ENCODE data around the gene TGDS. TPM values are rescaled to one million over a fixed set of nuclear protein-coding genes. Genes with fewer than 3 reads are reported as not detected.

TGDS gene
- total RNA-seq, 3 donors from 2014 or later (not counting 1 experiment from before 2014, with no cell fraction given), result 6.9 to 9.0 (median 7.7) TPM

DNA sequence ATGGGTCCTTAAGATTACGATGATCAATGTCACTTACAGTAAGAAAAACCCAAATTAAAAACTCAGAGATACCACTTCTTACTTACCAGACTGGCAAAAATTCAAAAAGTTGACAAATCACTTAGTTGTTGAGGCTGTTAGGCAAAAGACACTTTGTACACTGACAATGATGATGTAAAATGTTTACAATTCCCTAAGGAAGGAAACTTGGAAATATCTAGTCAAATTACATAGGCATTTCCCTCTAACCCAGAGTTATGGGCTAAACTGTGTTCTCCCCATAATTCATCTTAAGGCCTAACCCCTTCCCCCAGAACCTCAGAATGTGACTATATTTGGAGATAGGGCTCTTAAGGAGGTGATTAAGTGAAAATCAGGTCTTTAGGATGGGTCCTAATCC is 12.0 kb downstream of the TGDS start:
- Mint-ChIP-seq H3K4me3 (no peak overlapping the region), H3K27me3 (ENCODE audit: low read depth in 2 of 2) (no peaks in the 10 kb centered on the region), H3K36me3 (peaks cover 25% of the 10 kb centered on the region), H3K9me3 (no peaks in the 10 kb centered on the region), H3K27ac (no peak overlapping the region), H3K4me1 (peaks cover 7 to 13% of the 10 kb centered on the region in 2 donors)
- no peak for DNase-seq
- TF ChIP-seq, protein P1, sequence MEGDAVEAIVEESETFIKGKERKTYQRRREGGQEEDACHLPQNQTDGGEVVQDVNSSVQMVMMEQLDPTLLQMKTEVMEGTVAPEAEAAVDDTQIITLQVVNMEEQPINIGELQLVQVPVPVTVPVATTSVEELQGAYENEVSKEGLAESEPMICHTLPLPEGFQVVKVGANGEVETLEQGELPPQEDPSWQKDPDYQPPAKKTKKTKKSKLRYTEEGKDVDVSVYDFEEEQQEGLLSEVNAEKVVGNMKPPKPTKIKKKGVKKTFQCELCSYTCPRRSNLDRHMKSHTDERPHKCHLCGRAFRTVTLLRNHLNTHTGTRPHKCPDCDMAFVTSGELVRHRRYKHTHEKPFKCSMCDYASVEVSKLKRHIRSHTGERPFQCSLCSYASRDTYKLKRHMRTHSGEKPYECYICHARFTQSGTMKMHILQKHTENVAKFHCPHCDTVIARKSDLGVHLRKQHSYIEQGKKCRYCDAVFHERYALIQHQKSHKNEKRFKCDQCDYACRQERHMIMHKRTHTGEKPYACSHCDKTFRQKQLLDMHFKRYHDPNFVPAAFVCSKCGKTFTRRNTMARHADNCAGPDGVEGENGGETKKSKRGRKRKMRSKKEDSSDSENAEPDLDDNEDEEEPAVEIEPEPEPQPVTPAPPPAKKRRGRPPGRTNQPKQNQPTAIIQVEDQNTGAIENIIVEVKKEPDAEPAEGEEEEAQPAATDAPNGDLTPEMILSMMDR (IDR thresholded peaks at IDR 0.05), result no peak
- H3K4me1 ChIP-seq (ENCODE audit: control insufficient read depth, insufficient read depth, low read length), result no peaks in the 10 kb centered on the region
- no peak overlapping the region for H3K27ac ChIP-seq (ENCODE audit: low read length)
- intact Hi-C loops (cut with micrococcal nuclease), result no loop called here
- H3K9me3 ChIP-seq (ENCODE audit: control insufficient read depth, insufficient read depth, low read length), result no peaks in the 10 kb centered on the region
- no peaks in the 10 kb centered on the region for H3K27me3 ChIP-seq (ENCODE audit: control insufficient read depth, insufficient read depth, low read length)
- WGBS (ENCODE audit: insufficient coverage), result no CpG with 5 or more reads among the region's 1 CpG
- peaks cover 60% of the 10 kb centered on the region for H3K36me3 ChIP-seq (ENCODE audit: control insufficient read depth, insufficient read depth, low read length)
- ATAC-seq, result no peak
- H3K4me3 ChIP-seq (ENCODE audit: low read length), result no peak overlapping the region

DNA sequence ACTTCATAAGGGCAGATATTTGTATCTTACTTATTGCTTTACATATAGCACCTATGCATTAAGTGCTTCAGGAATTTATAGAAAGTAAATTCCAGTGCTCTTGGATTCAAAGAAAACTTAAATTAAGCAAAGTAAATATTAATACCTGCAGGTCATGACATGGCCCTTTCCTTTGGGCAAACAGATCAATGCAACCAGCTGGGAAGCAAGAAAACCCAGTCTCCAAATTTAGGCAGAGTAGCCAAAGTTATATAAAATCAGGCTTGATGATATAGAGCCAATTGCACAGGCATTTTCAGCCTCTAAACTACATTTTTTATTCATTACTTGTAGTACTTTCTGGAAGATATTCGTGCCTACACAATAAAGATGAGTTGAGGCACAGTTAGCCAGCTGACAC is 16.9 kb downstream of the TGDS start:
- ATAC-seq (no peak), DNase-seq (no peak)
- no peak overlapping the region for H3K4me3 Mint-ChIP-seq
- H3K36me3 ChIP-seq (ENCODE audit: control insufficient read depth, insufficient read depth, low read length), result peaks cover 83% of the 10 kb centered on the region
- H3K9me3 Mint-ChIP-seq, result no peaks in the 10 kb centered on the region
- no peaks in the 10 kb centered on the region for H3K27me3 Mint-ChIP-seq (ENCODE audit: low read depth in 2 of 2)
- H3K36me3 Mint-ChIP-seq, result peaks cover 21% of the 10 kb centered on the region
- TF ChIP-seq, protein P1 (IDR thresholded peaks at IDR 0.05), result no peak
- H3K27ac ChIP-seq (ENCODE audit: low read length), result no peak overlapping the region
- no peaks in the 10 kb centered on the region for H3K27me3 ChIP-seq (ENCODE audit: control insufficient read depth, insufficient read depth, low read length)
- no peak overlapping the region for H3K27ac Mint-ChIP-seq
- intact Hi-C loops (cut with micrococcal nuclease), result no loop called here
- WGBS (ENCODE audit: insufficient coverage), result 100% methylated on average over 1 of the region's 1 CpG
- H3K9me3 ChIP-seq (ENCODE audit: control insufficient read depth, insufficient read depth, low read length), result no peaks in the 10 kb centered on the region
- H3K4me1 Mint-ChIP-seq, result no peaks in the 10 kb centered on the region
- H3K4me3 ChIP-seq (ENCODE audit: low read length), result no peak overlapping the region
- H3K4me1 ChIP-seq (ENCODE audit: control insufficient read depth, insufficient read depth, low read length), result no peaks in the 10 kb centered on the region

DNA sequence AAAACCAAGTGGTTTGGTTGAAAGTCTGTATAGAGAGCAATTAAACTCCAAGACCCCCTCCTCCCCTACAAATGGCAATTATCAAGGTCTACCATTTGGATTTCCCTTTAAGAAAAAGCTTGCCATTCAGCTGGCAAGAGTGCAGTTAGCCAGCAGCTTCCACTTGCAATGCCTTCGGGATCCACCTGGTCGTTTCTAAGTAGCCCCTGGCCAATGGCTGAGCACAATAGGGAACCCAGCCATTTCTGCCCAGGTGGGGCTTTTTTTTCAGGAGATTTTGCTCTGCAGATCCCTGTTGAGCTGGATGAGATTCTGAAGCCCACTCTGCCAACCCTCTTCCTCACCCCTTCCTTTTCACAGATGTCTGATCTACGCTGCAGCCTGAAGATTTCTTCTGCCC is 26.3 kb downstream of the TGDS start:
- ATAC-seq, result no peak
- no peak overlapping the region for H3K4me3 ChIP-seq (ENCODE audit: low read length)
- H3K9me3 ChIP-seq (ENCODE audit: control insufficient read depth, insufficient read depth, low read length), result no peaks in the 10 kb centered on the region
- H3K4me1 ChIP-seq (ENCODE audit: control insufficient read depth, insufficient read depth, low read length), result no peaks in the 10 kb centered on the region
- no peaks in the 10 kb centered on the region for H3K9me3 Mint-ChIP-seq
- H3K27me3 Mint-ChIP-seq (ENCODE audit: low read depth in 2 of 2), result no peaks in the 10 kb centered on the region
- no peak overlapping the region for H3K4me3 Mint-ChIP-seq
- no peak overlapping the region for H3K27ac ChIP-seq (ENCODE audit: low read length)
- H3K36me3 ChIP-seq (ENCODE audit: control insufficient read depth, insufficient read depth, low read length), result peaks cover 44% of the 10 kb centered on the region
- TF ChIP-seq, protein P1 (IDR thresholded peaks at IDR 0.05), result no peak
- intact Hi-C loops (cut with micrococcal nuclease), result no loop called here
- H3K36me3 Mint-ChIP-seq, result peaks cover 16% of the 10 kb centered on the region
- no peaks in the 10 kb centered on the region for H3K27me3 ChIP-seq (ENCODE audit: control insufficient read depth, insufficient read depth, low read length)
- no peak for DNase-seq
- H3K4me1 Mint-ChIP-seq, result no peaks in the 10 kb centered on the region
- no peak overlapping the region for H3K27ac Mint-ChIP-seq
- WGBS (ENCODE audit: insufficient coverage), result 97% methylated on average over 3 of the region's 3 CpGs

DNA sequence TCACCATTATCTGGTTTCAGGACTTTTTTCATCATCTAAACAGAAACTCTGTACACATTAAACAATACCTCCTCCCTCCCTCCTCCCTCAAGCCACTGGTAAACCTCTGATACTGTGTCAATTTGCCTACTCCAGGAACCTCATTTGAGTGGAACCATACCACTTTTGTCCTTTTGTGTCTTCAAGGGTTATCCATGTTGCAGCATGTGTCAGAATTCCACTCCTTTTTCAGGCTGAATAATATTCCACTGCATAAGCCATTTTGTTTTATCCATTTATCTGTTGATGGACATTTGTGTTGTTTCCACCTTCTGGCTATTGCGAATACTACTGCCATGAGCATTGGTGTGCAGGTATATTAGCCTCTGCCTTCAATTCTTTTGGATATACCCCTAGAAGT is 27.5 kb downstream of the TGDS start:
- H3K27me3 ChIP-seq (ENCODE audit: control insufficient read depth, insufficient read depth, low read length), result no peaks in the 10 kb centered on the region
- peaks cover 16% of the 10 kb centered on the region for H3K36me3 Mint-ChIP-seq
- H3K9me3 Mint-ChIP-seq, result no peaks in the 10 kb centered on the region
- peaks cover 34% of the 10 kb centered on the region for H3K36me3 ChIP-seq (ENCODE audit: control insufficient read depth, insufficient read depth, low read length)
- DNase-seq (no peak), ATAC-seq (no peak)
- intact Hi-C loops (cut with micrococcal nuclease), result no loop called here
- no peak overlapping the region for H3K4me3 Mint-ChIP-seq
- no peak overlapping the region for H3K4me3 ChIP-seq (ENCODE audit: low read length)
- TF ChIP-seq, protein P1 (IDR thresholded peaks at IDR 0.05), result no peak
- H3K27me3 Mint-ChIP-seq (ENCODE audit: low read depth in 2 of 2), result no peaks in the 10 kb centered on the region
- 100% methylated on average over 1 of the region's 1 CpG for WGBS (ENCODE audit: insufficient coverage)
- no peaks in the 10 kb centered on the region for H3K4me1 Mint-ChIP-seq
- H3K27ac ChIP-seq (ENCODE audit: low read length), result no peak overlapping the region
- H3K27ac Mint-ChIP-seq, result no peak overlapping the region
- H3K4me1 ChIP-seq (ENCODE audit: control insufficient read depth, insufficient read depth, low read length), result no peaks in the 10 kb centered on the region
- no peaks in the 10 kb centered on the region for H3K9me3 ChIP-seq (ENCODE audit: control insufficient read depth, insufficient read depth, low read length)

Data from natural killer cell (primary cell).